Upper lobe of right lung (tissue), 1 donor: ENCODE data around the gene BSG. TPM values are rescaled to one million over a fixed set of nuclear protein-coding genes. Genes with fewer than 3 reads are reported as not detected.

ENCODE experiments used
- ATAC-seq: fragments of 200-7000 bp; cut with Tn5 transposase; one replicate; pipeline ENCODE4 v1.9.1; 2020; ENCODE audit warnings: mild to moderate bottlenecking, moderate library complexity
- DNase-seq: peaks from one replicate; pipeline ENCODE4 v3.0.0-alpha.2; 2020
- H3K27ac ChIP-seq: fragments of 200-600 bp; one replicate; pipeline ENCODE4 v1.8.0; 2022
- H3K27me3 ChIP-seq: fragments of 200-600 bp; one replicate; pipeline ENCODE4 v1.8.0; 2022; ENCODE audit warnings: mild to moderate bottlenecking
- H3K36me3 ChIP-seq: fragments of 200-600 bp; one replicate; pipeline ENCODE4 v1.8.0; 2022
- H3K4me1 ChIP-seq: fragments of 200-600 bp; one replicate; pipeline ENCODE4 v1.8.0; 2022
- H3K4me3 ChIP-seq: fragments of 200-600 bp; one replicate; pipeline ENCODE4 v1.8.0; 2022; ENCODE audit warnings: mild to moderate bottlenecking
- H3K9me3 ChIP-seq: fragments of 200-600 bp; one replicate; pipeline ENCODE4 v1.8.0; 2022
- CTCF ChIP-seq: fragments of 200-600 bp; IDR thresholded peaks from one replicate; pipeline ENCODE4 v1.8.0; 2022; ENCODE audit warnings: antibody characterized with exemption
- intact Hi-C: fragments of 100-400 bp; cut with DNase I; formaldehyde crosslinking; loops from one replicate; pipeline ENCODE4 v1.11.0; 2022
- total RNA-seq: library from RNA; stranded (reverse); fragmentation: NEBNext Ultra II Directional; extraction: Animal tissue kit (Norgen Biotek cat#: 25700); gene quantifications from one replicate; pipeline ENCODE4 v1.2.1, GENCODE V29; 2021
- donor health status: DM: no; HTN: yes; CAD: no; lungs with severe emphysema.

BSG gene
- total RNA-seq, 1 donor from 2014 or later, result 359 TPM

GRCh38 chr19:577439-578392 is 5.3 kb downstream of the BSG start:
- H3K4me3 ChIP-seq, result no peak overlapping the region
- H3K36me3 ChIP-seq, result peaks cover 29% of the 10 kb centered on the region
- H3K27ac ChIP-seq, result no peak overlapping the region
- no peaks in the 10 kb centered on the region for H3K9me3 ChIP-seq
- no peak for TF ChIP-seq CTCF
- intact Hi-C loops, result no loop called here
- no peak for ATAC-seq
- no peaks in the 10 kb centered on the region for H3K27me3 ChIP-seq
- DNase-seq, result no peak
- peaks cover 38% of the 10 kb centered on the region for H3K4me1 ChIP-seq

- intact Hi-C loops, result no loop called here
- Histone ChIP-seq H3K36me3 (peaks cover 37% of the 10 kb centered on the region), H3K27ac (no peak overlapping the region), H3K4me1 (peaks cover 30% of the 10 kb centered on the region), H3K4me3 (no peak overlapping the region), H3K27me3 (no peaks in the 10 kb centered on the region), H3K9me3 (no peaks in the 10 kb centered on the region)
- ATAC-seq (no peak), DNase-seq (no peak)
- TF ChIP-seq CTCF, result no peak
These were observed 6.9 kb downstream of the BSG start for GRCh38 chr19:579111-579841.

- ATAC-seq (no peak), DNase-seq (no peak)
- intact Hi-C loops, result loop anchor here (5.0 kb wide), 1 partner anchor 153 kb away; no protein-coding TSS in a partner anchor
- Histone ChIP-seq H3K36me3 (peaks cover 37% of the 10 kb centered on the region), H3K4me3 (no peak overlapping the region), H3K9me3 (no peaks in the 10 kb centered on the region), H3K4me1 (peaks cover 25% of the 10 kb centered on the region), H3K27me3 (no peaks in the 10 kb centered on the region), H3K27ac (no peak overlapping the region)
- TF ChIP-seq CTCF, result no peak
These were observed 7.4 kb downstream of the BSG start for GRCh38 chr19:579842-580155.

DNA sequence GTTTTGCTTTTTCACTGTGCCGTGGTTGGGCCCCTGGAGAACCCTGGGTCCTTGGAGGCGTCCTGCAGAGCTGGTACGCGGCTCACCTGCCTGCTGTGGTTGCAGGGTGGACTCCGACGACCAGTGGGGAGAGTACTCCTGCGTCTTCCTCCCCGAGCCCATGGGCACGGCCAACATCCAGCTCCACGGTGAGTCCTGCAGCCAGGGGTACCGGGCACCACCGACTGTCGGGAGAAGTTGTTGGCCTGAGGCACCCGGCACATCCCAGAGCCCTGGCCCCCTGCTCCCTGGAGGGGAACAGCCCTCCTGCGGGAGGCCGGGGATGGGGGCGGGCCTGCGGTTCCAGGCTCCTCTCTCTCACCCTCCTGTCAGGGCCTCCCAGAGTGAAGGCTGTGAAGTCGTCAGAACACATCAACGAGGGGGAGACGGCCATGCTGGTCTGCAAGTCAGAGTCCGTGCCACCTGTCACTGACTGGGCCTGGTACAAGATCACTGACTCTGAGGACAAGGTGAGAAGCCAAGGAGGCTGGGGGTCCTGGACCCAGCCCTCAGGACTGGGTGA is 8.0 kb downstream of the BSG start:
- intact Hi-C loops, result loop anchor here (5.0 kb wide), 1 partner anchor 152 kb away; no protein-coding TSS in a partner anchor
- peaks cover 20% of the 10 kb centered on the region for H3K4me1 ChIP-seq
- H3K9me3 ChIP-seq, result no peaks in the 10 kb centered on the region
- H3K27ac ChIP-seq, result no peak overlapping the region
- TF ChIP-seq CTCF, result no peak
- peaks cover 37% of the 10 kb centered on the region for H3K36me3 ChIP-seq
- ATAC-seq (no peak), DNase-seq (no peak)
- H3K4me3 ChIP-seq, result no peak overlapping the region
- no peaks in the 10 kb centered on the region for H3K27me3 ChIP-seq

DNA sequence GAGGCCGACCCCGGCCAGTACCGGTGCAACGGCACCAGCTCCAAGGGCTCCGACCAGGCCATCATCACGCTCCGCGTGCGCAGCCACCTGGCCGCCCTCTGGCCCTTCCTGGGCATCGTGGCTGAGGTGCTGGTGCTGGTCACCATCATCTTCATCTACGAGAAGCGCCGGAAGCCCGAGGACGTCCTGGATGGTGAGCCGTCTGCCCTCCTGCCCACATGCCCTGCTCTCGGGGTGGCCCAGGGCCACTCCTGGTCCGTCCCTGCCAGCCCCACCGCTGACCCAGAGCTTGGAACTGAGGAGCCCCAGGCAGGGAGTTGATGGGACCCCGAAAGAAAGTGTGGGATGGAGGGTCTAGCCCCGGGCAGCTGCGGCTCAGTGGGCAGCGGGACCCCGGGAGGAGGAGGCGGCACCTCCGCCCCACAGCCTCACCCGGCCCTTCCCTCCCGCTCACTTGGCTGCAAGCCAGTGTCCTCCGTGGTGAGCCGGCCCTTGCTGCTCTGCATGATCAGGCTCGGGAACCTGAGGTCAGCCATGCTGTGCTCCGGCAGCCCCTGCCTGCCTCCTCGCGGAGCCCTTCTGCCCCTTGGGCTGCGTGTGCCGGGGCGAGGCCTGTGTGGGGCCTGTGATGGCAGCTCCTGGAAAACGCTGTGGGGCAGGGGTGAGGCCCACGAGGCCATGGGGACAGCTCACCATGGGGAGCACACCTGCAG is 9.2 kb downstream of the BSG start:
- peaks cover 8% of the 10 kb centered on the region for H3K4me1 ChIP-seq
- intact Hi-C loops, result loop anchor here (5.0 kb wide), 1 partner anchor 151 kb away; no protein-coding TSS in a partner anchor
- peaks cover 37% of the 10 kb centered on the region for H3K36me3 ChIP-seq
- no peaks in the 10 kb centered on the region for H3K27me3 ChIP-seq
- DNase-seq (no peak), ATAC-seq (no peak)
- TF ChIP-seq CTCF, result no peak
- H3K4me3 ChIP-seq, result no peak overlapping the region
- no peaks in the 10 kb centered on the region for H3K9me3 ChIP-seq
- H3K27ac ChIP-seq, result no peak overlapping the region
